SK-N-SH (cell line): ENCODE results near the gene MGLL.

Experiments
- CTCF ChIP-seq: fragments of 200-600 bp; sonication (generic); IDR thresholded peaks from 2 replicates; pipeline ENCODE4 v1.6.1; 2017; ENCODE audit warnings: antibody characterized with exemption, mild to moderate bottlenecking, moderate library complexity
- FOSL2 ChIP-seq: IDR thresholded peaks from 2 replicates; pipeline ENCODE4 v1.4.0; 2012; ENCODE audit warnings: low read depth, mild to moderate bottlenecking, moderate library complexity, borderline replicate concordance
- MXI1 ChIP-seq: IDR thresholded peaks from 2 replicates; pipeline ENCODE4 v1.6.1; 2012; ENCODE audit warnings: mild to moderate bottlenecking, low read depth, low read length, improper control_type of control experiment
- REST ChIP-seq: IDR thresholded peaks from 2 replicates; pipeline ENCODE4 v1.6.1; 2012; ENCODE audit warnings: mild to moderate bottlenecking, low read depth, low read length, moderate library complexity
- RFX5 ChIP-seq: IDR thresholded peaks from 2 replicates; pipeline ENCODE4 v1.6.1; 2012; ENCODE audit warnings: mild to moderate bottlenecking, improper control_type of control experiment, low read length
- TAF1 ChIP-seq: IDR thresholded peaks from 2 replicates; pipeline ENCODE4 v1.6.1; 2012; ENCODE audit warnings: low read depth, mild to moderate bottlenecking, low read length, moderate library complexity, borderline replicate concordance
- TCF12 ChIP-seq: IDR thresholded peaks from 2 replicates; pipeline ENCODE4 v1.4.0; 2012
- YY1 ChIP-seq: IDR thresholded peaks from 2 replicates; pipeline ENCODE4 v1.4.0; 2012; ENCODE audit warnings: low read depth, mild to moderate bottlenecking
- TF ChIP-seq, protein P1 (sequence below): IDR thresholded peaks from 2 replicates; pipeline ENCODE4 v1.4.0; 2012; ENCODE audit warnings: low read depth
- TF ChIP-seq, protein P2 (sequence below): IDR thresholded peaks from 2 replicates; pipeline ENCODE4 v1.4.0; 2012; ENCODE audit warnings: low read depth, borderline replicate concordance

DNA sequence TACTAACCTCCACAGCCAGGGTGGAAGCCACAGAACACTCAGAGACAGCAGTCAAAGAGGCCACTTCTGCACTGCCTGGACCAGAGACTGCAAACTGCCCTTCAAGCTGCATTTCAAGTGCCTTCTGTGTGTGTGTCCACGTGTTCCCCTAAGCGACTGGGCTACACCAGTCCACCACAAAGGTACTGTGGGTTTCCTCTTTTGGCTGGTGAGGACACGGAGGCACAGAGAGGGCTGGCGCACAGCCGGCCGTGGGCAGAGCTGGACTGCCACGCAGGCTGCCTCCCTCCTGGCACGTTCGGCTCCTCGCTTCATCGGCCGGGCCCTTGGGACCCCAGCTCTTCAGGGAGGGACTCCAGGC lies 60.9 kb downstream of the MGLL start:
- TF ChIP-seq CTCF (no peak), YY1 (no peak), TAF1 (no peak), TCF12 (no peak), FOSL2 (no peak), RFX5 (no peak), MXI1 (no peak), REST (no peak)
- TF ChIP-seq, protein P1, sequence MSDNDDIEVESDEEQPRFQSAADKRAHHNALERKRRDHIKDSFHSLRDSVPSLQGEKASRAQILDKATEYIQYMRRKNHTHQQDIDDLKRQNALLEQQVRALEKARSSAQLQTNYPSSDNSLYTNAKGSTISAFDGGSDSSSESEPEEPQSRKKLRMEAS = no peak
- TF ChIP-seq, protein P2, sequence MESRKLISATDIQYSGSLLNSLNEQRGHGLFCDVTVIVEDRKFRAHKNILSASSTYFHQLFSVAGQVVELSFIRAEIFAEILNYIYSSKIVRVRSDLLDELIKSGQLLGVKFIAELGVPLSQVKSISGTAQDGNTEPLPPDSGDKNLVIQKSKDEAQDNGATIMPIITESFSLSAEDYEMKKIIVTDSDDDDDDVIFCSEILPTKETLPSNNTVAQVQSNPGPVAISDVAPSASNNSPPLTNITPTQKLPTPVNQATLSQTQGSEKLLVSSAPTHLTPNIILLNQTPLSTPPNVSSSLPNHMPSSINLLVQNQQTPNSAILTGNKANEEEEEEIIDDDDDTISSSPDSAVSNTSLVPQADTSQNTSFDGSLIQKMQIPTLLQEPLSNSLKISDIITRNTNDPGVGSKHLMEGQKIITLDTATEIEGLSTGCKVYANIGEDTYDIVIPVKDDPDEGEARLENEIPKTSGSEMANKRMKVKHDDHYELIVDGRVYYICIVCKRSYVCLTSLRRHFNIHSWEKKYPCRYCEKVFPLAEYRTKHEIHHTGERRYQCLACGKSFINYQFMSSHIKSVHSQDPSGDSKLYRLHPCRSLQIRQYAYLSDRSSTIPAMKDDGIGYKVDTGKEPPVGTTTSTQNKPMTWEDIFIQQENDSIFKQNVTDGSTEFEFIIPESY = no peak
